ENCODE results near the gene TBX1. TPM values are rescaled to one million over a fixed set of nuclear protein-coding genes. Genes with fewer than 3 reads are reported as not detected.

TBX1 gene
- polyA plus RNA-seq, 1 donor (not counting 4 experiments of a cell fraction or from before 2014, with no cell fraction given) = 0.10 TPM

DNA sequence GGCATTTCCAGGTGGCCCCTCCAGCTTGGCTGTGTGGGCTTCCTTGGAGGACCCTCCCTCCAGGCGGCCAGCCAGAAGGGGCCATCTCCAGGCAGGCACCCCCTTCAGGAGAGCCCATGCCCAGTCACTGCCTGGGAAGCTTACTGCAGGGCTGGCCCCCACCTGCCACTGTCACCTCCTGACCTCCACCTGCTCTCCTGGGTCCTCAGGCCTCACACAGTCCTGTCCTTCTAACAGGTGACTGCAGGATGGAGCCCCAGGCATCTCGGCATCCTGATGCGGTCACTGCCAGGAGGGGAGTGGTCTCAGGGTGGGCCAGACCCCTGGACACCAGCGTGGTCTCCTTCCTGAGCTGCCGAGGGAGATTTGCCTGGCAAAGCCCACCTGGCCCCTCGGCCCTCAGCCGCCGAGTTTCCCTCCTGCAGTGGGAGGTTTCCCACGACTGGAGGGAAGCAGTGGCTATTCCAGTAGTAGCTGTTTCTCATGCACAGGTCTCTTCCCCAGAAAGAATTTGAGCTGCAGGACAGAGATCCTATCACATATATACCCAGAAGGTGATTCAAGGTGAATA, 13.0 kb downstream of the TBX1 start:
- H3K27ac ChIP-seq (ENCODE audit: control insufficient read depth, insufficient read depth, low read length) = no peak overlapping the region
- no peak overlapping the region for H2AFZ ChIP-seq (ENCODE audit: control insufficient read depth, low read length)
- H3K4me3 ChIP-seq (ENCODE audit: control insufficient read depth in 2 of 3, extremely low read depth in 1 of 3, insufficient read depth in 2 of 3, low read depth in 1 of 3, low read length in 3 of 3) = no peak overlapping the region
- dilution Hi-C loops (cut with MboI; ENCODE audit: extremely low pct_ligation_motif_present, low sequenced_read_pairs) = no loop called here
- H3K36me3 ChIP-seq (ENCODE audit: control insufficient read depth in 2 of 2, extremely low read depth in 1 of 2, insufficient read depth in 2 of 2, low read length in 2 of 2) = no peaks in the 10 kb centered on the region
- no peak for TF ChIP-seq EZH2 (IDR thresholded peaks at IDR 0.05; ENCODE audit: low read length)
- TF ChIP-seq, protein P1, sequence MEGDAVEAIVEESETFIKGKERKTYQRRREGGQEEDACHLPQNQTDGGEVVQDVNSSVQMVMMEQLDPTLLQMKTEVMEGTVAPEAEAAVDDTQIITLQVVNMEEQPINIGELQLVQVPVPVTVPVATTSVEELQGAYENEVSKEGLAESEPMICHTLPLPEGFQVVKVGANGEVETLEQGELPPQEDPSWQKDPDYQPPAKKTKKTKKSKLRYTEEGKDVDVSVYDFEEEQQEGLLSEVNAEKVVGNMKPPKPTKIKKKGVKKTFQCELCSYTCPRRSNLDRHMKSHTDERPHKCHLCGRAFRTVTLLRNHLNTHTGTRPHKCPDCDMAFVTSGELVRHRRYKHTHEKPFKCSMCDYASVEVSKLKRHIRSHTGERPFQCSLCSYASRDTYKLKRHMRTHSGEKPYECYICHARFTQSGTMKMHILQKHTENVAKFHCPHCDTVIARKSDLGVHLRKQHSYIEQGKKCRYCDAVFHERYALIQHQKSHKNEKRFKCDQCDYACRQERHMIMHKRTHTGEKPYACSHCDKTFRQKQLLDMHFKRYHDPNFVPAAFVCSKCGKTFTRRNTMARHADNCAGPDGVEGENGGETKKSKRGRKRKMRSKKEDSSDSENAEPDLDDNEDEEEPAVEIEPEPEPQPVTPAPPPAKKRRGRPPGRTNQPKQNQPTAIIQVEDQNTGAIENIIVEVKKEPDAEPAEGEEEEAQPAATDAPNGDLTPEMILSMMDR (optimal IDR thresholded peaks at IDR 0.05 in 1 of 3, IDR thresholded peaks at IDR 0.05 in 1 of 3, conservative IDR thresholded peaks at IDR 0.05 in 1 of 3; ENCODE audit: extremely low read depth in 1 of 3, insufficient read depth in 2 of 3, low read length in 3 of 3) = no peak
- H3K9me1 ChIP-seq (ENCODE audit: control insufficient read depth, extremely low read depth, insufficient read depth, low read length) = no peaks in the 10 kb centered on the region
- peaks cover 2% of the 10 kb centered on the region for H3K79me2 ChIP-seq (ENCODE audit: control insufficient read depth, insufficient read depth, low read length)
- no peaks in the 10 kb centered on the region for H3K27me3 ChIP-seq (ENCODE audit: control insufficient read depth, extremely low read depth, insufficient read depth, low read length)
- H3K4me2 ChIP-seq (ENCODE audit: control insufficient read depth, extremely low read depth, insufficient read depth, low read depth, low read length) = no peak overlapping the region
- no peaks in the 10 kb centered on the region for H3K9me3 ChIP-seq (ENCODE audit: control insufficient read depth, low read depth, low read length)
- no peaks in the 10 kb centered on the region for H3K4me1 ChIP-seq (ENCODE audit: control insufficient read depth, extremely low read depth, insufficient read depth, low read length)
- H3K9ac ChIP-seq (ENCODE audit: control insufficient read depth, extremely low read depth, insufficient read depth, low read length) = no peak overlapping the region
- FAIRE-seq (no peak), DNase-seq (ENCODE audit: low read depth, low spot score) (no peak)
- no peaks in the 10 kb centered on the region for H4K20me1 ChIP-seq (ENCODE audit: control insufficient read depth, extremely low read depth, insufficient read depth, low read length)

DNA sequence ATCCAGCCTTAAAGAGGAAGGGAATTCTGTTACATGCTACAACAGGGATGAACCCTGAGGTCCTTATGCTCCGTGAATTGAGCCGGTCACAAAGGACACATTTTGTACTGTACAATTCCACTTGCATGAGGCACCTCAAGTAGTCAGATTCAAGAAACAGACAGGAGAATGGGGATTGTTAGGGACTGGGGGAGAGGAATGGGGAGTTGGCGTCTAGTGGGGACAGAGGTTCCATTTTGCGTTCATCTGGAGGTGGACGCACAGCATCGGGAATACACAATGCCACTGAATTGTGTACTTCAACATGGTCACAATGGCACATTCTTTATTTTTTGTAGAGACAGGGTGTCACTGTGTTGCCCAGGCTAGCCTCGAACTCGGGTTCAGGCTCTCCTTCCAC, 14.1 kb downstream of the TBX1 start:
- peaks cover 2% of the 10 kb centered on the region for H3K79me2 ChIP-seq (ENCODE audit: control insufficient read depth, insufficient read depth, low read length)
- no peaks in the 10 kb centered on the region for H3K9me1 ChIP-seq (ENCODE audit: control insufficient read depth, extremely low read depth, insufficient read depth, low read length)
- FAIRE-seq = no peak
- no peak overlapping the region for H3K4me3 ChIP-seq (ENCODE audit: control insufficient read depth in 2 of 3, extremely low read depth in 1 of 3, insufficient read depth in 2 of 3, low read depth in 1 of 3, low read length in 3 of 3)
- no peak for DNase-seq (ENCODE audit: low read depth, low spot score)
- no peak for TF ChIP-seq EZH2 (IDR thresholded peaks at IDR 0.05; ENCODE audit: low read length)
- TF ChIP-seq, protein P1 (optimal IDR thresholded peaks at IDR 0.05 in 1 of 3, IDR thresholded peaks at IDR 0.05 in 1 of 3, conservative IDR thresholded peaks at IDR 0.05 in 1 of 3; ENCODE audit: extremely low read depth in 1 of 3, insufficient read depth in 2 of 3, low read length in 3 of 3) = no peak
- no peak overlapping the region for H3K27ac ChIP-seq (ENCODE audit: control insufficient read depth, insufficient read depth, low read length)
- no peak overlapping the region for H3K4me2 ChIP-seq (ENCODE audit: control insufficient read depth, extremely low read depth, insufficient read depth, low read depth, low read length)
- H3K36me3 ChIP-seq (ENCODE audit: control insufficient read depth in 2 of 2, extremely low read depth in 1 of 2, insufficient read depth in 2 of 2, low read length in 2 of 2) = no peaks in the 10 kb centered on the region
- dilution Hi-C loops (cut with MboI; ENCODE audit: extremely low pct_ligation_motif_present, low sequenced_read_pairs) = no loop called here
- H2AFZ ChIP-seq (ENCODE audit: control insufficient read depth, low read length) = no peak overlapping the region
- H3K9me3 ChIP-seq (ENCODE audit: control insufficient read depth, low read depth, low read length) = no peaks in the 10 kb centered on the region
- H4K20me1 ChIP-seq (ENCODE audit: control insufficient read depth, extremely low read depth, insufficient read depth, low read length) = no peaks in the 10 kb centered on the region
- H3K4me1 ChIP-seq (ENCODE audit: control insufficient read depth, extremely low read depth, insufficient read depth, low read length) = no peaks in the 10 kb centered on the region
- no peak overlapping the region for H3K9ac ChIP-seq (ENCODE audit: control insufficient read depth, extremely low read depth, insufficient read depth, low read length)
- H3K27me3 ChIP-seq (ENCODE audit: control insufficient read depth, extremely low read depth, insufficient read depth, low read length) = no peaks in the 10 kb centered on the region

All from keratinocyte (primary cell).